NAMALWA (cell line): ENCODE data around the gene TOMM6.
A peak's percentile ranks its signal among the peaks of the same experiment; 100 is the strongest.
"Not testable (repeated sequence)": the region's sequence is repeated elsewhere in the genome, so short reads cannot be mapped to it uniquely, and the experiment has no call there.

Experiments
- DNase-seq: peaks from one replicate; pipeline ENCODE4 v3.0.0-alpha.2; 2015; ENCODE audit warnings: low spot score

The TOMM6 gene

DNA sequence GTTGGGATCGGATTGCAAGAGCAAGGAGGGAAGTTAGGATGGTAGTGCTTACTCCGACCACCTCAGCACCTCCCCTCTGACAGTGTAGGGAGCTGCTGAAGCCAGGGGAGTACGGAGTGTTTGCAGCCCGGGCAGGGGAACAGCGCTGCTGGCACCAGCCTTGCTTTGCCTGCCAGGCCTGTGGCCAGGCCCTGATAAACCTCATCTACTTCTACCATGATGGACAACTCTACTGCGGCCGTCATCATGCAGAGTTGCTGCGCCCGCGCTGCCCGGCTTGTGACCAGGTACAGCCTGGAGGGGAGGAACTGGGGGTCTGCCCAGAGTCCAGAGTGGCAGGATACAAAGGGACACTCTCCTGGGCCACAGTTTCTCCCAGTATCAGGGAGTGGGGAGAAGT is 2.2 kb upstream of the TOMM6 start:
- no peak for DNase-seq

DNA sequence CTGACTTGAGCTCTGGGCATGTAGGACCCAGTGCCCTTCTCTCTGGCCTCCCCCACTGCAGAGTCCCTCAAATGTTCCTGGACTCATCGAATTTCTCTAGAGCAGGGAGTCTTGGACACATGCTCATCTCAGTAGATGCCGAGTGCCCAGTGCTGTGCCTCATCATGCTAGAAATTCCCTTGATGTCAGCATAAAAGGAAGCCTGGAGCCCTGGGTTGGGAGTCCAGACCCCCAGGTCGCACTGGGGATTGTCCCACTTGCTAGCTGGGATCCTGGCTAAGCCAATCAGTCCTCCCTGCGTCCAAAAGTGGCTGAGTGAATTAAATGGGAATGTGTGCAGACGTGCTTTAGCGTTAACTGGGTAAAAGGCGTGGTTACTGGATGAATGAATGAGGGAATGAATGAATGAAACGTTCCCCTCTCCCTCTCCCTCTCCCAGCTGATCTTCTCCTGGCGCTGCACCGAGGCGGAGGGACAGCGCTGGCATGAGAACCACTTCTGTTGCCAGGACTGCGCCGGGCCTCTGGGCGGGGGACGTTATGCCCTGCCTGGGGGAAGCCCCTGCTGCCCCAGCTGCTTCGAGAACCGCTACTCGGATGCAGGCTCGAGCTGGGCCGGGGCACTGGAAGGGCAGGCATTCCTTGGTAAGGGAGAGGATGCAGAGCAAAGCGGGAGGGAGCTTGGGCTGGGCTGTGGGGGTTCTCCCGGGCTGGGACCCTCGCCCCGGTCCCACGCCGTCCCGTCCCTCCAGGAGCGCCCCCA is 1.6 kb upstream of the TOMM6 start:
- no peak for DNase-seq

- DNase-seq, result peak; percentile 90
Observed at GRCh38 chr6:41786451-41787218, 859 bp upstream of the TOMM6 start.

GRCh38 chr6:41789390-41789724 is 1.9 kb downstream of the TOMM6 start:
- no peak for DNase-seq

DNA sequence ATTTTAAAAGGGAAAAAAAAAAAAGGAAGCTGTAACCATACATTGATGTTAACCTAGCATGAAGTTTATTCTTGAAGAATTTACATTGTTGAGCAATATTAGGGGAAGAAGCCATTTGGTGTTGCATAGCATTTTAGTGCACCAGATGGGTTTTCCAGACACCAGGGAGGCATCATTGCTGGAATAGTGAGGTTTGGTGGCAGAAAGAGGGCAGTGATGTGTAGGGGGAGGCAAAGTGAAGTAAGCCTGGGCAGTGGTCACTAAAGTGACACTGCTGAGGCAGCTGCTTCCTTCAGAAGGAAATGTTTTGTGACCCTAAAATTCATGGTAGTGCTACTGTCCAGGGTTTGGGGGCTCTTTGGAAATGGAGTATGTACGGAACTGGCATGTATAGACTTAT is 2.6 kb downstream of the TOMM6 start:
- DNase-seq, result no peak

DNA sequence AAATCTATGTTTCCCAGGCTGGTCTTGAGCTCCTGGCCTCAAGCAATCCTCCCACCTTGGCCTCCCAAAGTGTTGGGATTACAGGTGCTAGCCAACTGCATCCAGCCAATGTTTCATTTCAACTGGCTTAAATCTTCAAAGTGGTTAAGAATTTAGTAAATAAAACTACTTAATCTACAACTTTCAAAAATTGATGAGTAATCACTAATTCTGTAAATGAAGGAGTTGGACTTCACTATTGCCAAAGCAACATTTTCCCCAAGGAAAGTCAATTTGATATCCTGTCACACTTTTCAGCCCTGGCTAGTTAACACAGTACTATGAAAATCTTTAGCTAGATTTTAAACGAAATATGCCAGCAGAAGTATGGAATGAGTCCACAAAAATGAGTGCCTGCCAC is 3.8 kb downstream of the TOMM6 start:
- no peak for DNase-seq

- DNase-seq, result no peak
Observed at GRCh38 chr6:41791984-41792383, 4.5 kb downstream of the TOMM6 start.

- DNase-seq, result no peak
Observed at GRCh38 chr6:41796474-41796873, 9.0 kb downstream of the TOMM6 start.

DNA sequence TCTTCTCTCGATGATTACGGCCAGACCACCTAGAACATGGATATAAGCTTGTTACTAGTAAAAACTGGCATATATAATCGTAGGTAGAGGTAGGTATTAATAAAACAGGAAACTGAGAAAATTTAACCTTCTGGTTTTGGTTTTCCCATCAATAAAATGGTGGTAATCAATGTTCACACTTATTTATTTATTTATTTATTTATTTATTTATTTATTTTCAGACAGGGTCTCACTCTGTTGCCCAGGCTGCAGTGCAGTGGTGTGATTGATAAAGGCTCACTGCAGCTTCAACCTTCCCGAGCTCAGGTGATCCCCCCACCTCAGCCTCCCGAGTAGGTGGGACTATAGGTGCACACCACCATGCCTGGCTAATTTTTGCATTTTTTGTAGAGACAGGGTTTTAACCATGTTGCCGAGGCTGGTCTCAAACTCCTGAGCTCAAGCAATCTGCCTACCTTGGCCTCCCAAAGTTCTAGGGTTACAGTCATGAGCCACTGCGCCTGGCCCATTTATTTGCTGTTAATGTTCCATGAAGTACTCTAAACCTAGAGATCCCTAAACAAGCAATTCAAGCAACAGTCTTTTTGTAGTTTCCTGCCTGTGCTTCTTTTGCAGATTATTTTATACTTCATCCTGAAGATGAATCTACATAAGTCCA is 11.5 kb downstream of the TOMM6 start:
- DNase-seq, result no peak

DNA sequence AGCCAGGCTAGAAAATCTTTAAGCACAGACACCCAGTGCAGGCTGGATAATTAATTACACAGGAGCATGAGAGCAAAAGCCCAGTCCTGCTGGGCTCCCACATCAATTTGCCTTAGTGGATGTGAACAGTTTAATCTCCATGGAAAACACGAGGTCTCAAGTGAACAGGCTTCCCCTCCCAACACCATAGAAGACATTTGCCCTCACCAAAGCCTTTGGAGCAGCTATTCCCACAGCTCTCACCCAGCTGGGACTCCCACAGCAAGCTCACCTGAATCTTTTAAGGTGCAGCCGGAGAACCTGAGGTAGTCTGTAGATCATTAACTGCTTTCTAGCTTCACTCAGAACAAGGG is 12.0 kb downstream of the TOMM6 start:
- no peak for DNase-seq

GRCh38 chr6:41801380-41801779 is 13.9 kb downstream of the TOMM6 start:
- DNase-seq, result peak; percentile 55

GRCh38 chr6:41805830-41806774 is 18.6 kb downstream of the TOMM6 start:
- DNase-seq, result no peak

DNA sequence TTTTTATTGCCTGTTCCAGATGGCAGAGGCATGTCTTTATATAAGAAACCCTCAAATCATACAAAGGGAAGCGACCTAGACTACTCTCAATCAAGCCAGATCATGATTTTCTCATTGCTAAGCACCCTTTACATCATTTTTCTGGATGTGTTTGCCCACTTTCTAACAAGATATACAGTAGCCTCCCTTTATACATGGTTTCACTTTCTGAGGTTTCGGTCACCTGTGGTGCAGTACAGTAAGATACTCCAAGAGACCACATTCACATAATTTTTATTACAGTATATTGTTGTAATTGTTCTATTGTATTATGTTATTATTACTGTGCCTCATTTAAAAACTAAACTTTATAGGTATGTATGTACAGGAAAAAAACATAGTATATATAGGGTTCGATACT is 23.6 kb downstream of the TOMM6 start:
- no peak for DNase-seq

DNA sequence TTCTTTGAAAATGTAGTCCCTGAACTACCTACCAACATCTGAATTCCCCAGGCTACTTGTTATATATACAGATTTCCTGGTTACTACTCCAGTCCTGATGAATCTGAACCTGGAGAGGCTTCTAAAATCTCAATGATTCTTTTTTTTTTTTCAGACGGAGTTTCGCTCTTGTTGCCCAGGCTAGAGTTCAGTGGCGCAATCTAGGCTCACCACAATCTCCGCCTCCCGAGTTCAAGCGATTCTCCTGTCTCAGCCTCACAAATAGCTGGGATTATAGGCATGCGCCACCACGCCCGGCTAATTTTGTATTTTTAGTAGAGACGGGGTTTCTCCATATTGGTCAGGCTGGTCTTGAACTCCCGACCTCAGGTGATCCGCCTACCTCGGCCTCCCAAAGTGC is 24.5 kb downstream of the TOMM6 start:
- not testable (repeated sequence) for DNase-seq

DNA sequence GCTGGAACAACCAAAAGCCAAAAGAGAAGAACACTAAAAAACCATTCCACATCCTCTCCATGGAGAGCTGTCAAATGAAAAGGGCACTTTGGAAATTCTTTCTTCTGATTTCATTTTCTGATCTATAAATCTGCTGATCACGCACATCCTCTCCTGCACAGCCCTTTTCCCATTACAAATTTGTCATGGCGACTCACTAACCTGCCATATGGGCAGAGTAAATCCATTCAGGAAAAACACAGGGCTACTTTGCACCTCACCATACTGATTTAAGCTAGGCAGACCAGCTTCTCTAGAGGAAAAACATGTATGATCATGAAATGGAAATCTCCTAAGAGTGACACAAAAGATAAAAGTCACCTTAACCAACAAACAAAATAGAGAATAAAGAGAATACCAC is 26.0 kb downstream of the TOMM6 start:
- no peak for DNase-seq

GRCh38 chr6:41813956-41814355 is 26.5 kb downstream of the TOMM6 start:
- no peak for DNase-seq

GRCh38 chr6:41814629-41815028 is 27.1 kb downstream of the TOMM6 start:
- no peak for DNase-seq

- DNase-seq, result no peak
Observed at GRCh38 chr6:41815587-41815986, 28.1 kb downstream of the TOMM6 start.

DNA sequence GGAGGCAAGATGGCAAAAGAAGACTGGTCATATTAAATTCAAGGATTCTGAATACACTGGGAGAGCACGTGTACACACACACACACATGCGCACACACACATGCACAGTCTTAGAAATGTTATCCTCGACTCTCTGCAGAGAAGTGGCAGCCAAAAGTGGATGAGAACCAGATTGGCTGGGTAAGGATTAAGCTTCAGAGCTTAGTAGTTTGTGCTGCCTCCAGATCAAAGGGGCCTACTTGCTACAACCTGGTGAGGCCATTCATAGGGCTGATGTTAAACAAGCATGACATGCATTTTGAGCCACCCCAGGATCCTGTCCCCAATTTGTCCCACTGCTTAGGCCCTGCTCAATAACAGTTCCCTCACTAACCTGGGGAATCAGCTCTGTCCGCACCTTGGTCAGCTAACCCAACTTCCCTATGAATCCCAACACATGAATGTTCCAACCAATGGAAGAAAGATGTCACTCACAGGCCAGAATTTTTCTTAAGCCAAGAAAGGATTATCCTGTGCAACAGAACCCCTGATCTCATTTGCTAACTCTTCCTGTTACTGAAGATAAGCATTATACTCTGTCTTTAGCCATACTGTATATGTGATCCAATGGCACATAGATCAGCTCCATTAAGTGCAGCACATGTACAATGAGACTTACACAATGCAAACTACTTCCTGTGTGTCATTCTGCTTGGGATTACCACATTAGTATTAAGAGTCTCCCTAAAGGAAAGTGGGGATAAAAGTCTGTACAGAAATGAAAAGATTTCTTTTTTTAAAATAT is 31.0 kb downstream of the TOMM6 start:
- no peak for DNase-seq

GRCh38 chr6:41821266-41821665 is 33.8 kb downstream of the TOMM6 start:
- no peak for DNase-seq

- DNase-seq, result no peak
Observed at GRCh38 chr6:41822021-41822420, 34.5 kb downstream of the TOMM6 start.
